Right atrium auricular region (tissue), 2 donors: ENCODE data around the gene TIMP3. TPM values are rescaled to one million over a fixed set of nuclear protein-coding genes. Genes with fewer than 3 reads are reported as not detected.

Experiments
- DNase-seq: peaks from one replicate; pipeline ENCODE4 v3.0.0-alpha.2; 2019; ENCODE audit warnings: low spot score
- H3K27ac ChIP-seq, 2 donors: fragments of 200-600 bp; sonication (generic); 1 replicate in 1 of 2; 2 replicates in 1 of 2; pipeline ENCODE4 v1.5.1; 2016 to 2019
- H3K27me3 ChIP-seq, 2 donors: fragments of 200-600 bp; sonication (generic); one replicate each; pipeline versions ENCODE4 v1.5.1 to v1.6.0; 2017 to 2019
- H3K36me3 ChIP-seq: fragments of 200-600 bp; sonication (generic); one replicate; pipeline ENCODE4 v1.5.1; 2016
- H3K4me1 ChIP-seq, 2 donors: fragments of 200-600 bp; sonication (generic); one replicate each; pipeline versions ENCODE4 v1.5.1 to v1.6.0; 2017 to 2019
- H3K4me3 ChIP-seq, 2 donors: fragments of 200-600 bp; sonication (generic); 1 replicate in 1 of 2; 2 replicates in 1 of 2; pipeline ENCODE4 v1.5.1; 2017 to 2019; ENCODE audit warnings: mild to moderate bottlenecking in 1 of 2, moderate library complexity in 1 of 2
- H3K9me3 ChIP-seq, 2 donors: fragments of 200-600 bp; sonication (generic); one replicate each; pipeline ENCODE4 v1.5.1; 2019
- CTCF ChIP-seq, 2 donors: fragments of 200-600 bp; sonication (generic); IDR thresholded peaks; one replicate each; pipeline ENCODE4 v1.5.1; 2019; ENCODE audit warnings: antibody characterized with exemption in 2 of 2
- total RNA-seq, 2 donors: library from RNA; depleted of rRNA; stranded (reverse); fragments of >200 nt; gene quantifications; one replicate each; pipeline ENCODE4 v1.1.0, GENCODE V29; 2016

Gene TIMP3
- total RNA-seq, 2 donors from 2014 or later: 625 to 711 TPM

- TF ChIP-seq CTCF (IDR thresholded peaks at IDR 0.05): no peak
- peak overlapping the region; percentile 72 to 83 for H3K27ac ChIP-seq
- DNase-seq: no peak
These were observed 87.5 kb downstream of the TIMP3 start for GRCh38 chr22:32888976-32889375.

GRCh38 chr22:32896891-32897290, 95.4 kb downstream of the TIMP3 start:
- DNase-seq: no peak
- no peaks in the 10 kb centered on the region for H3K36me3 ChIP-seq
- H3K27me3 ChIP-seq: no peaks in the 10 kb centered on the region
- no peak overlapping the region for H3K27ac ChIP-seq
- H3K4me3 ChIP-seq: no peak overlapping the region
- no peaks in the 10 kb centered on the region for H3K4me1 ChIP-seq
- no peaks in the 10 kb centered on the region for H3K9me3 ChIP-seq
- no peak for TF ChIP-seq CTCF (IDR thresholded peaks at IDR 0.05)

More at GRCh38 chr22:32888976-32889375, 87.5 kb downstream of the TIMP3 start:
- Histone ChIP-seq H3K36me3 (no peaks in the 10 kb centered on the region), H3K9me3 (no peaks in the 10 kb centered on the region), H3K27me3 (no peaks in the 10 kb centered on the region), H3K4me1 (peaks cover 0 to 26% of the 10 kb centered on the region in 2 donors), H3K4me3 (no peak overlapping the region)

- TF ChIP-seq CTCF (IDR thresholded peaks at IDR 0.05): no peak
- H3K36me3 ChIP-seq: no peaks in the 10 kb centered on the region
- no peaks in the 10 kb centered on the region for H3K9me3 ChIP-seq
- H3K27me3 ChIP-seq: no peaks in the 10 kb centered on the region
- no peak overlapping the region for H3K27ac ChIP-seq
- H3K4me3 ChIP-seq: no peak overlapping the region
- no peak for DNase-seq
- H3K4me1 ChIP-seq: no peaks in the 10 kb centered on the region
These were observed 95.9 kb downstream of the TIMP3 start for GRCh38 chr22:32897400-32897799.

GRCh38 chr22:32900886-32901635, 99.6 kb downstream of the TIMP3 start:
- no peak overlapping the region for H3K4me3 ChIP-seq
- no peak overlapping the region for H3K27ac ChIP-seq
- no peak for TF ChIP-seq CTCF (IDR thresholded peaks at IDR 0.05)
- DNase-seq: no peak
- H3K27me3 ChIP-seq: no peaks in the 10 kb centered on the region
- no peaks in the 10 kb centered on the region for H3K9me3 ChIP-seq
- peaks cover 0 to 6% of the 10 kb centered on the region in 2 donors for H3K4me1 ChIP-seq
- no peaks in the 10 kb centered on the region for H3K36me3 ChIP-seq

- Histone ChIP-seq H3K27ac (no peak overlapping the region), H3K4me3 (no peak overlapping the region), H3K9me3 (no peaks in the 10 kb centered on the region), H3K27me3 (no peaks in the 10 kb centered on the region), H3K36me3 (no peaks in the 10 kb centered on the region), H3K4me1 (peaks cover 0 to 7% of the 10 kb centered on the region in 2 donors)
- DNase-seq: no peak
- no peak for TF ChIP-seq CTCF (IDR thresholded peaks at IDR 0.05)
These were observed 100.4 kb downstream of the TIMP3 start for GRCh38 chr22:32901925-32902324.

GRCh38 chr22:32903507-32903906, 102.0 kb downstream of the TIMP3 start:
- Histone ChIP-seq H3K27ac (no peak overlapping the region), H3K9me3 (no peaks in the 10 kb centered on the region), H3K36me3 (no peaks in the 10 kb centered on the region), H3K27me3 (no peaks in the 10 kb centered on the region), H3K4me3 (no peak overlapping the region), H3K4me1 (peaks cover 0 to 7% of the 10 kb centered on the region in 2 donors)
- no peak for TF ChIP-seq CTCF (IDR thresholded peaks at IDR 0.05)
- no peak for DNase-seq
